ENCODE results near the gene AJAP1.

The AJAP1 gene

DNA sequence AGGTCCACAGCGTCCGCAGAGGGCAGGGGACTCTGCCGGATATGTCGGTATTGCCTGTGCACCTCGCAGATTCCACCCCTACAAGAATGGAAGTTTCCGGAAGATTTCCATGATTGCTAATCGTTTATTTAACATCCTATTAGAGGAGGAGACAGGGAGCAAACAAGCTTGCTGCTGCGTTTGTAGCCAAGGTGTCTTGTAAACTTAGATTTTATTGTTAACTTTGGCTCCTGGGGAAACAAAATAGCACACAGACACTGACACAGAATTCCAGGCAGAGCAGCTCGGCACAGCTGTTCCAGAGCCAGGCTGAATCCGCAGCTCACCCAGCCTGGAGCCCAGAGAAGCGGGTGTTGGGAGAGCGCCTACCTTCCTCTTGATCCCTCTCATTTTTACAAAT lies 75.7 kb downstream of the AJAP1 start:
- peaks cover 0 to 3% of the 10 kb centered on the region in 2 donors for H3K4me1 ChIP-seq (ENCODE audit: control insufficient read depth in 1 of 2, insufficient read depth in 2 of 2, low read length in 2 of 2)
- H3K4me3 ChIP-seq (ENCODE audit: low read depth in 1 of 2, low read length in 2 of 2), result no peak overlapping the region

DNA sequence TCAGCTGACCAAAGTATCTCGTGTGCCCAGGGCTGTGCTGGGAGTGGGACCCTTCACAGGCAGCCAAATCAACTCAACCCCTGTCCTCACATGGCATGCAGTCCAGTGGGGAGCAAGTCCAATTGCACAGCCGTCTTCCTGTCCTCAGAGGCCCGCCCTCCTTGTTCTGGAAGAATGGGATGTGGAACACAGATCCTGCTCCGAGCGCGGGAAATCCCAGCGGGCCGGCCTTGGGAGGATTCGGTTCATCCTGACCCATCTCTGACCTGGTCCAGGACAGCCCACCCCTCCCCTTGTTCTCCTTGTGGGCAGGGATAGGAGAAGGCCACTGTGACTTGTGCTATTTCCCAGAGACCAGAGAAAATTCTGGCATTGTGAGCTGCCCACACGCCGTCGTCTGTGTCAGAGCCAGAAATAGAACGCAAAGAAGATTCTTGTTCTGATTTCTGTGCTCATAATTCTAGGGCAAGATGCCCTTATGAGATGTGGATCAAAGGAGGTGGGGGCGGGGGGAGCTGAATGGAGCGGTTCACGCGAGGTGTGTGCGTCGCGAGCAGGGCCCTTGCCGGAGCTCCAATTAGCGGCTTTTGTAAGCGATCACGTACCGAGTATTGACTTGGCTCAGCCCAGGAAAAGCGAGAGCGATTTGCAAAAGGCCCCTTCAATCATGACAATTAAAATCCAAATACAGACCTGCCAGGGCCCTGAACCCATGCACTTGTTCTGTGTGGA lies 79.2 kb downstream of the AJAP1 start:
- Histone ChIP-seq H3K36me3 (ENCODE audit: control insufficient read depth in 1 of 2, insufficient read depth in 2 of 2, low read length in 2 of 2) (no peaks in the 10 kb centered on the region), H3K4me1 (ENCODE audit: control insufficient read depth in 1 of 2, insufficient read depth in 2 of 2, low read length in 2 of 2) (peaks cover 0 to 3% of the 10 kb centered on the region in 2 donors), H3K9me3 (ENCODE audit: control insufficient read depth in 1 of 2, low read length in 2 of 2) (no peaks in the 10 kb centered on the region), H3K4me3 (ENCODE audit: low read depth in 1 of 2, low read length in 2 of 2) (no peak overlapping the region), H3K27ac (ENCODE audit: low read length) (no peak overlapping the region), H3K27me3 (ENCODE audit: low read depth, low read length) (no peaks in the 10 kb centered on the region)

More for the DNA sequence above, 75.7 kb downstream of the AJAP1 start:
- Histone ChIP-seq H3K27me3 (ENCODE audit: low read depth, low read length) (no peaks in the 10 kb centered on the region), H3K27ac (ENCODE audit: low read length) (no peak overlapping the region), H3K36me3 (ENCODE audit: control insufficient read depth in 1 of 2, insufficient read depth in 2 of 2, low read length in 2 of 2) (no peaks in the 10 kb centered on the region), H3K9me3 (ENCODE audit: control insufficient read depth in 1 of 2, low read length in 2 of 2) (no peaks in the 10 kb centered on the region)

GRCh38 chr1:4734219-4734618 lies 79.8 kb downstream of the AJAP1 start:
- Histone ChIP-seq H3K9me3 (ENCODE audit: control insufficient read depth in 1 of 2, low read length in 2 of 2) (no peaks in the 10 kb centered on the region), H3K27me3 (ENCODE audit: low read depth, low read length) (no peaks in the 10 kb centered on the region), H3K36me3 (ENCODE audit: control insufficient read depth in 1 of 2, insufficient read depth in 2 of 2, low read length in 2 of 2) (no peaks in the 10 kb centered on the region), H3K27ac (ENCODE audit: low read length) (no peak overlapping the region), H3K4me1 (ENCODE audit: control insufficient read depth in 1 of 2, insufficient read depth in 2 of 2, low read length in 2 of 2) (peaks cover 0 to 3% of the 10 kb centered on the region in 2 donors), H3K4me3 (ENCODE audit: low read depth in 1 of 2, low read length in 2 of 2) (no peak overlapping the region)

GRCh38 chr1:4734791-4735190 lies 80.4 kb downstream of the AJAP1 start:
- Histone ChIP-seq H3K27ac (ENCODE audit: low read length) (no peak overlapping the region), H3K27me3 (ENCODE audit: low read depth, low read length) (no peaks in the 10 kb centered on the region)

GRCh38 chr1:4736254-4736653 lies 81.8 kb downstream of the AJAP1 start:
- Histone ChIP-seq H3K9me3 (ENCODE audit: control insufficient read depth in 1 of 2, low read length in 2 of 2) (no peaks in the 10 kb centered on the region), H3K4me3 (ENCODE audit: low read depth in 1 of 2, low read length in 2 of 2) (no peak overlapping the region), H3K27me3 (ENCODE audit: low read depth, low read length) (no peaks in the 10 kb centered on the region), H3K4me1 (ENCODE audit: control insufficient read depth in 1 of 2, insufficient read depth in 2 of 2, low read length in 2 of 2) (peaks cover 0 to 3% of the 10 kb centered on the region in 2 donors), H3K36me3 (ENCODE audit: control insufficient read depth in 1 of 2, insufficient read depth in 2 of 2, low read length in 2 of 2) (no peaks in the 10 kb centered on the region), H3K27ac (ENCODE audit: low read length) (no peak overlapping the region)

More at GRCh38 chr1:4734791-4735190, 80.4 kb downstream of the AJAP1 start:
- H3K36me3 ChIP-seq (ENCODE audit: control insufficient read depth in 1 of 2, insufficient read depth in 2 of 2, low read length in 2 of 2), result no peaks in the 10 kb centered on the region
- no peak overlapping the region for H3K4me3 ChIP-seq (ENCODE audit: low read depth in 1 of 2, low read length in 2 of 2)
- H3K4me1 ChIP-seq (ENCODE audit: control insufficient read depth in 1 of 2, insufficient read depth in 2 of 2, low read length in 2 of 2), result peaks cover 0 to 3% of the 10 kb centered on the region in 2 donors
- no peaks in the 10 kb centered on the region for H3K9me3 ChIP-seq (ENCODE audit: control insufficient read depth in 1 of 2, low read length in 2 of 2)

DNA sequence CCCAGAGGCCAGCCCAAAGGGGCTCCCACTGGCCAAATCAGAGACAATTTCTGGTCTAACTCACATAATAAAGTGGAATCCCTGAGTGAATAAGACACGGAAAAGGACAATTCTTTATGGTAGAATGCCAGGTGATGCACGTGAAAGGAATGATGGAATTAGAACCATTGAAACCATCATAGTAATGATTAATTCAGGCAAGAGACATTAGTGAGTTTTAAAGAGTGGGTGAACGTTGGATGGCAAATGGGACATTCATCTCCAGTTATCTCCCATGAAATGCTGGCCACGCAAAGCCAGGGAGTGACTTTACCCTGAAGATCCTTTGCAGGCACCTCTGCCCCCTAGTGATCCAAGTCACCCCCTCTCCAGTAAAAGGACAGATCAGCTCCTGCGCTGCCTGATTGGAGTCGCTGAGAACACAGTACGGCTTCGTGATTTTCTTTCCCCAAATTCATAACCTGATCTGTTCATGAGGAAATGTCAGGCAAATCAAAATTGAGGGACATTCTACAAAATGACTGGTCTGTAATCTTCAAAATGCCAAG lies 87.5 kb downstream of the AJAP1 start:
- H3K36me3 ChIP-seq (ENCODE audit: control insufficient read depth in 1 of 2, insufficient read depth in 2 of 2, low read length in 2 of 2), result no peaks in the 10 kb centered on the region
- H3K9me3 ChIP-seq (ENCODE audit: control insufficient read depth in 1 of 2, low read length in 2 of 2), result no peaks in the 10 kb centered on the region
- H3K27me3 ChIP-seq (ENCODE audit: low read depth, low read length), result no peaks in the 10 kb centered on the region
- no peak overlapping the region for H3K27ac ChIP-seq (ENCODE audit: low read length)
- H3K4me3 ChIP-seq (ENCODE audit: low read depth in 1 of 2, low read length in 2 of 2), result no peak overlapping the region
- no peaks in the 10 kb centered on the region for H3K4me1 ChIP-seq (ENCODE audit: control insufficient read depth in 1 of 2, insufficient read depth in 2 of 2, low read length in 2 of 2)

GRCh38 chr1:4743978-4744750 lies 89.8 kb downstream of the AJAP1 start:
- Histone ChIP-seq H3K27me3 (ENCODE audit: low read depth, low read length) (no peaks in the 10 kb centered on the region), H3K4me3 (ENCODE audit: low read depth in 1 of 2, low read length in 2 of 2) (no peak overlapping the region), H3K4me1 (ENCODE audit: control insufficient read depth in 1 of 2, insufficient read depth in 2 of 2, low read length in 2 of 2) (no peaks in the 10 kb centered on the region), H3K9me3 (ENCODE audit: control insufficient read depth in 1 of 2, low read length in 2 of 2) (no peaks in the 10 kb centered on the region), H3K36me3 (ENCODE audit: control insufficient read depth in 1 of 2, insufficient read depth in 2 of 2, low read length in 2 of 2) (no peaks in the 10 kb centered on the region), H3K27ac (ENCODE audit: low read length) (no peak overlapping the region)

GRCh38 chr1:4745560-4745959 lies 91.2 kb downstream of the AJAP1 start:
- H3K27ac ChIP-seq (ENCODE audit: low read length), result no peak overlapping the region
- H3K4me3 ChIP-seq (ENCODE audit: low read depth in 1 of 2, low read length in 2 of 2), result no peak overlapping the region
- H3K4me1 ChIP-seq (ENCODE audit: control insufficient read depth in 1 of 2, insufficient read depth in 2 of 2, low read length in 2 of 2), result no peaks in the 10 kb centered on the region
- H3K27me3 ChIP-seq (ENCODE audit: low read depth, low read length), result no peaks in the 10 kb centered on the region
- no peaks in the 10 kb centered on the region for H3K36me3 ChIP-seq (ENCODE audit: control insufficient read depth in 1 of 2, insufficient read depth in 2 of 2, low read length in 2 of 2)
- H3K9me3 ChIP-seq (ENCODE audit: control insufficient read depth in 1 of 2, low read length in 2 of 2), result no peaks in the 10 kb centered on the region

GRCh38 chr1:4749406-4749805 lies 95.0 kb downstream of the AJAP1 start:
- no peak overlapping the region for H3K27ac ChIP-seq (ENCODE audit: low read length)
- no peaks in the 10 kb centered on the region for H3K36me3 ChIP-seq (ENCODE audit: control insufficient read depth in 1 of 2, insufficient read depth in 2 of 2, low read length in 2 of 2)
- no peak overlapping the region for H3K4me3 ChIP-seq (ENCODE audit: low read depth in 1 of 2, low read length in 2 of 2)
- peaks cover 4 to 9% of the 10 kb centered on the region in 2 donors for H3K9me3 ChIP-seq (ENCODE audit: control insufficient read depth in 1 of 2, low read length in 2 of 2)
- no peaks in the 10 kb centered on the region for H3K4me1 ChIP-seq (ENCODE audit: control insufficient read depth in 1 of 2, insufficient read depth in 2 of 2, low read length in 2 of 2)
- no peaks in the 10 kb centered on the region for H3K27me3 ChIP-seq (ENCODE audit: low read depth, low read length)

- H3K4me3 ChIP-seq (ENCODE audit: low read depth in 1 of 2, low read length in 2 of 2), result no peak overlapping the region
- no peaks in the 10 kb centered on the region for H3K4me1 ChIP-seq (ENCODE audit: control insufficient read depth in 1 of 2, insufficient read depth in 2 of 2, low read length in 2 of 2)
- H3K27me3 ChIP-seq (ENCODE audit: low read depth, low read length), result no peaks in the 10 kb centered on the region
- H3K9me3 ChIP-seq (ENCODE audit: control insufficient read depth in 1 of 2, low read length in 2 of 2), result peaks cover 4 to 10% of the 10 kb centered on the region in 2 donors
- H3K27ac ChIP-seq (ENCODE audit: low read length), result no peak overlapping the region
- H3K36me3 ChIP-seq (ENCODE audit: control insufficient read depth in 1 of 2, insufficient read depth in 2 of 2, low read length in 2 of 2), result no peaks in the 10 kb centered on the region
Observed at GRCh38 chr1:4750177-4750576, 95.8 kb downstream of the AJAP1 start.

DNA sequence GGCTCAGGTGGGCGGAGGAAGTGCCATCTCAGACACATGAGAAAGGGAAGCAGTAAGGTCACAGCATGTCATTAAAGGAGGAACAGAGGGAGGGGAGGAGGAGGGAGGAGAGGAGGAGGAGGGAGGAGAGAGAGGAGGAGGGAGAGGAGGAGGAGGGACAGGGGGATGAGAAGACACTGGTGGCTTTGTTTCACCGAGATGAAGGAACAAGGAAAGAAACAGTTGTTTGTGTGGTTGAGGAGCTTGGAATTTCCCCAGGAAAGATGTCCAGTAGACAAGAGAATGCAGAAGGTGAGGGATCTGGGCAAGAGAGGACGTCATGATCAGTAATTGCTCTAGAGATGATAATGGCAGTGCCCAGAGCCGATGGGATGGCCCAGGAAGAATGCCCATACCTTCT lies 97.7 kb downstream of the AJAP1 start:
- H3K27me3 ChIP-seq (ENCODE audit: low read depth, low read length), result peaks cover 4% of the 10 kb centered on the region
- no peak overlapping the region for H3K27ac ChIP-seq (ENCODE audit: low read length)
- no peaks in the 10 kb centered on the region for H3K36me3 ChIP-seq (ENCODE audit: control insufficient read depth in 1 of 2, insufficient read depth in 2 of 2, low read length in 2 of 2)
- peaks cover 4 to 10% of the 10 kb centered on the region in 2 donors for H3K9me3 ChIP-seq (ENCODE audit: control insufficient read depth in 1 of 2, low read length in 2 of 2)
- H3K4me3 ChIP-seq (ENCODE audit: low read depth in 1 of 2, low read length in 2 of 2), result no peak overlapping the region
- no peaks in the 10 kb centered on the region for H3K4me1 ChIP-seq (ENCODE audit: control insufficient read depth in 1 of 2, insufficient read depth in 2 of 2, low read length in 2 of 2)
